ENCODE measurements around the gene KDM4B.

Gene KDM4B

DNA sequence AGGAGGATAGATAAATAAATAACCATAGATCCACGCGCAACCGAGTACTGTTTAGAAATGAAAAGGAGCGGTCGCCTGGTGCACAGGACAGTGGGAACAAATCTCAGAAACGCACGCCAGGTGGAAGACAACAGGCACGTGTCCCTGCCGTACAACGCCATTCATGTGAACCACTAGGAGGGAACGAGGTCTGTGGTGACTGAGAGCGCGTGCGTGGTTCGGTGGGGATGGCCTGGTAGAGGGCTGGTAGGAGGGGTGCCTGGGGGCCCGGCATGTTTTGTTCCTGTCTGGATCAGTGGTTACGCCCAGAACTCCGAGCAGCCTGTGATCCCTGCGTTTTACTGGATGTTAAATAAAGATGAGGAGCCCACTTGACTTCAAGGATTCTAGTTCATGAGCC is 111.9 kb downstream of the KDM4B start:
- TF ChIP-seq, protein P1, sequence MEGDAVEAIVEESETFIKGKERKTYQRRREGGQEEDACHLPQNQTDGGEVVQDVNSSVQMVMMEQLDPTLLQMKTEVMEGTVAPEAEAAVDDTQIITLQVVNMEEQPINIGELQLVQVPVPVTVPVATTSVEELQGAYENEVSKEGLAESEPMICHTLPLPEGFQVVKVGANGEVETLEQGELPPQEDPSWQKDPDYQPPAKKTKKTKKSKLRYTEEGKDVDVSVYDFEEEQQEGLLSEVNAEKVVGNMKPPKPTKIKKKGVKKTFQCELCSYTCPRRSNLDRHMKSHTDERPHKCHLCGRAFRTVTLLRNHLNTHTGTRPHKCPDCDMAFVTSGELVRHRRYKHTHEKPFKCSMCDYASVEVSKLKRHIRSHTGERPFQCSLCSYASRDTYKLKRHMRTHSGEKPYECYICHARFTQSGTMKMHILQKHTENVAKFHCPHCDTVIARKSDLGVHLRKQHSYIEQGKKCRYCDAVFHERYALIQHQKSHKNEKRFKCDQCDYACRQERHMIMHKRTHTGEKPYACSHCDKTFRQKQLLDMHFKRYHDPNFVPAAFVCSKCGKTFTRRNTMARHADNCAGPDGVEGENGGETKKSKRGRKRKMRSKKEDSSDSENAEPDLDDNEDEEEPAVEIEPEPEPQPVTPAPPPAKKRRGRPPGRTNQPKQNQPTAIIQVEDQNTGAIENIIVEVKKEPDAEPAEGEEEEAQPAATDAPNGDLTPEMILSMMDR (IDR thresholded peaks at IDR 0.05; ENCODE audit: low read depth, low read length): no peak
- no peak for DNase-seq (ENCODE audit: extremely low read depth, low read depth)

- TF ChIP-seq, protein P1 (IDR thresholded peaks at IDR 0.05; ENCODE audit: low read depth, low read length): no peak
These were observed 112.7 kb downstream of the KDM4B start for GRCh38 chr19:5081443-5082161.

GRCh38 chr19:5083547-5083965 is 114.6 kb downstream of the KDM4B start:
- TF ChIP-seq, protein P1 (IDR thresholded peaks at IDR 0.05; ENCODE audit: low read depth, low read length): no peak
- no peak for DNase-seq (ENCODE audit: extremely low read depth, low read depth)

More at GRCh38 chr19:5081443-5082161, 112.7 kb downstream of the KDM4B start:
- DNase-seq (ENCODE audit: extremely low read depth, low read depth): no peak

- no peak for DNase-seq (ENCODE audit: extremely low read depth, low read depth)
- TF ChIP-seq, protein P1 (IDR thresholded peaks at IDR 0.05; ENCODE audit: low read depth, low read length): no peak
These were observed 116.7 kb downstream of the KDM4B start for GRCh38 chr19:5085566-5085965.

DNA sequence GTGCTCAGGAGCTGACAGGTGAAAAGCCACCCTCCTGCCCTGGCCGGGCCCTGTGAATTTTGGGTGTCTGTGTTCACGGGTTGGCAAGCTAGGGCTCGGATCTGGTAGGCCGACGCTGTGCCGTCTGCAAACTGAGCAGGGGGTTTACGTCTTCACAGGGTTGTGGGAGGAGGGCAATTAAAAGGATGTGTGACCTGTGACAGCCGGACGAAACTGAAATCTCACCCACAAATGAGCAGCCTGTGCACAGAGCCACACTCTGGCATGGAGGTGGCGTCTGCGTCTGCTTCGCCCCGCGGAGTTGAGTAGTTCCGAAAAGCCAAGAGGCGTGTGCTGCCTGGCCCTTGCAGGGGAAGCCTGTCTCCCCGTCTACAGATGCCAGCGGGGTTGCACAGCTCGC is 117.3 kb downstream of the KDM4B start:
- TF ChIP-seq, protein P1 (IDR thresholded peaks at IDR 0.05; ENCODE audit: low read depth, low read length): no peak

GRCh38 chr19:5086725-5087439 is 118.0 kb downstream of the KDM4B start:
- no peak for DNase-seq (ENCODE audit: extremely low read depth, low read depth)
- TF ChIP-seq, protein P1 (IDR thresholded peaks at IDR 0.05; ENCODE audit: low read depth, low read length): no peak

More for the DNA sequence above, 117.3 kb downstream of the KDM4B start:
- no peak for DNase-seq (ENCODE audit: extremely low read depth, low read depth)

- no peak for DNase-seq (ENCODE audit: extremely low read depth, low read depth)
- TF ChIP-seq, protein P1 (IDR thresholded peaks at IDR 0.05; ENCODE audit: low read depth, low read length): no peak
These were observed 120.4 kb downstream of the KDM4B start for GRCh38 chr19:5089283-5089682.

Measured in AG09319 (cell line).